Measurements from ENCODE around the gene LMF2.

The LMF2 gene

GRCh38 chr22:50502628-50503474 is 4.7 kb downstream of the LMF2 start:
- DNase-seq, result no peak

- no peak for DNase-seq
These were observed 5.4 kb downstream of the LMF2 start for GRCh38 chr22:50502096-50502495.

- DNase-seq, result no peak
These were observed 7.0 kb downstream of the LMF2 start for GRCh38 chr22:50500452-50500851.

GRCh38 chr22:50498322-50498890 is 9.1 kb downstream of the LMF2 start:
- peak; percentile 69 to 88 for DNase-seq

- DNase-seq, result no peak
These were observed 10.4 kb downstream of the LMF2 start for GRCh38 chr22:50497093-50497492.

GRCh38 chr22:50490531-50491308 is 16.8 kb downstream of the LMF2 start:
- DNase-seq, result no peak

GRCh38 chr22:50489363-50490243 is 17.9 kb downstream of the LMF2 start:
- DNase-seq, result no peak

- DNase-seq, result no peak
These were observed 18.6 kb downstream of the LMF2 start for GRCh38 chr22:50488886-50489285.

GRCh38 chr22:50488006-50488677 is 19.4 kb downstream of the LMF2 start:
- no peak for DNase-seq

GRCh38 chr22:50487290-50488005 is 20.1 kb downstream of the LMF2 start:
- DNase-seq, result no peak

- no peak for DNase-seq
These were observed 20.8 kb downstream of the LMF2 start, which contains the start of gene MIOX for GRCh38 chr22:50486561-50487289. Gene MIOX, plus strand, starts transcription at chr22:50486859. Its CDS starts 39 bp downstream, at chr22:50486898.

- no peak for DNase-seq
These were observed 22.0 kb downstream of the LMF2 start for GRCh38 chr22:50485221-50486131.

GRCh38 chr22:50483977-50484853 is 23.3 kb downstream of the LMF2 start:
- DNase-seq, result no peak

GRCh38 chr22:50483556-50483955 is 23.9 kb downstream of the LMF2 start:
- no peak for DNase-seq

GRCh38 chr22:50483106-50483505 is 24.4 kb downstream of the LMF2 start:
- DNase-seq, result no peak

- no peak for DNase-seq
These were observed 25.1 kb downstream of the LMF2 start for GRCh38 chr22:50482107-50483074.

GRCh38 chr22:50481440-50482106 is 25.9 kb downstream of the LMF2 start, which contains the start of gene ADM2:
Gene ADM2, plus strand, starts transcription at chr22:50481543. Its CDS starts 305 bp downstream, at chr22:50481848.
- peak in 1 of 2 experiments; percentile 31 for DNase-seq
